ENCODE results near the gene MAK. TPM values are rescaled to one million over a fixed set of nuclear protein-coding genes. Genes with fewer than 3 reads are reported as not detected.

Gene MAK
- total and polyA plus RNA-seq, 2 of the 13 experiments (the other 11 are each of a cell fraction or from before 2014, with no cell fraction given): 0.04 TPM; not detected in 1

DNA sequence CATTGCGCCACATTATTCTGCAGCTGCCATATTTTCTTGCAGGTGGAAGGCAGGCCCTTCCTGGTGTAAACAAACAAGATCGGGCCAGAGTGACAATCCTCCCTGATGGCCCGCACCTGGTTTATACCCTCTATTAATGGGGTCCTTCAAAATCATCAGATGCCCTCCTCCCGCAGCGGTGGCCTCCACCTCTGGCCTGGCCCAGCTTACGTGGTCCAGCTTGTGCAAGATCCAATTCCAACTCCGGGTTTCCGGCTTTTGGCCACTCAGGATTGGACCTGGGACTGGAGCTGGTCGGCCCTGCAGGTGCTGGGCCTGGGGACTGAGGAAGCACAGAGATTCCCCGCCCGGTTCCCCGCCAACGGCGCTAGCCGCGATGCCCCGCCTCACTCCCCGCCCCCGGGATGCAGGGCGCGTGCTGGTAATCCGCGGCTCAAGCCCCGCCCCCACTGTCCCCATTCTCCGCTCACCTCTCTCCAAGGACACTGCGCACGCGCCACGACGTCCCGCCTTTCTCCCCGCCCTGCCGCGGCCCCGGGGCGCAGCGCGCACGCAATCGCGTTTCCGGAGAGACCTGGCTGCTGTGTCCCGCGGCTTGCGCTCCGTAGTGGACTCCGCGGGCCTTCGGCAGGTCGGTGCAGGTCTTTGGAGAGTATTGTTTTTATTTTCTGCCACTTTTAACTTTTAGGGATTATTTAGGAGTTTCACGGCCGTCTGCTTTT is 90.9 kb downstream of the MAK start, which contains the start of gene TMEM14B (continued):
- TF ChIP-seq, protein P1, sequence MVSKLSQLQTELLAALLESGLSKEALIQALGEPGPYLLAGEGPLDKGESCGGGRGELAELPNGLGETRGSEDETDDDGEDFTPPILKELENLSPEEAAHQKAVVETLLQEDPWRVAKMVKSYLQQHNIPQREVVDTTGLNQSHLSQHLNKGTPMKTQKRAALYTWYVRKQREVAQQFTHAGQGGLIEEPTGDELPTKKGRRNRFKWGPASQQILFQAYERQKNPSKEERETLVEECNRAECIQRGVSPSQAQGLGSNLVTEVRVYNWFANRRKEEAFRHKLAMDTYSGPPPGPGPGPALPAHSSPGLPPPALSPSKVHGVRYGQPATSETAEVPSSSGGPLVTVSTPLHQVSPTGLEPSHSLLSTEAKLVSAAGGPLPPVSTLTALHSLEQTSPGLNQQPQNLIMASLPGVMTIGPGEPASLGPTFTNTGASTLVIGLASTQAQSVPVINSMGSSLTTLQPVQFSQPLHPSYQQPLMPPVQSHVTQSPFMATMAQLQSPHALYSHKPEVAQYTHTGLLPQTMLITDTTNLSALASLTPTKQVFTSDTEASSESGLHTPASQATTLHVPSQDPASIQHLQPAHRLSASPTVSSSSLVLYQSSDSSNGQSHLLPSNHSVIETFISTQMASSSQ (IDR thresholded peaks at IDR 0.05; ENCODE audit: low read depth): no peak
- TF ChIP-seq, protein P1 (CRISPR knock-in tag; IDR thresholded peaks at IDR 0.05; ENCODE audit: borderline replicate concordance): peak; percentile 82; the same call in 1 of the 2 replicates
- TF ChIP-seq ZNF160 (CRISPR knock-in tag; IDR thresholded peaks at IDR 0.05) (peak; percentile 59; the same call in 1 of the 2 replicates), ZNF296 (CRISPR knock-in tag; conservative IDR thresholded peaks at IDR 0.05) (peak; percentile 39; the same call in 1 of the 2 replicates), DNMT1 (CRISPR knock-in tag; IDR thresholded peaks at IDR 0.05) (no peak), CAMTA2 (CRISPR knock-in tag; IDR thresholded peaks at IDR 0.05; ENCODE audit: borderline replicate concordance) (peak; percentile 92), MED1 (CRISPR knock-in tag; IDR thresholded peaks at IDR 0.05) (peak; percentile 76; the same call in 1 of the 2 replicates), ZNF616 (CRISPR knock-in tag; IDR thresholded peaks at IDR 0.05; ENCODE audit: low read depth) (peak; percentile 84; the same call in 1 of the 2 replicates), ZMYM4 (CRISPR knock-in tag; IDR thresholded peaks at IDR 0.05) (peak; percentile 90), CBX5 (CRISPR knock-in tag; IDR thresholded peaks at IDR 0.05; ENCODE audit: borderline replicate concordance) (peak; percentile 58; the same call in 1 of the 2 replicates), NFE2L2 (IDR thresholded peaks at IDR 0.05; ENCODE audit: low read length) (no peak), RNF2 (conservative IDR thresholded peaks at IDR 0.05; ENCODE audit: low read depth) (no peak), ZNF3 (CRISPR knock-in tag; IDR thresholded peaks at IDR 0.05) (no peak; the same call in 1 of the 2 replicates), KDM3A (CRISPR knock-in tag; IDR thresholded peaks at IDR 0.05; ENCODE audit: low read depth) (peak; percentile 91)
- TF ChIP-seq, protein P2, sequence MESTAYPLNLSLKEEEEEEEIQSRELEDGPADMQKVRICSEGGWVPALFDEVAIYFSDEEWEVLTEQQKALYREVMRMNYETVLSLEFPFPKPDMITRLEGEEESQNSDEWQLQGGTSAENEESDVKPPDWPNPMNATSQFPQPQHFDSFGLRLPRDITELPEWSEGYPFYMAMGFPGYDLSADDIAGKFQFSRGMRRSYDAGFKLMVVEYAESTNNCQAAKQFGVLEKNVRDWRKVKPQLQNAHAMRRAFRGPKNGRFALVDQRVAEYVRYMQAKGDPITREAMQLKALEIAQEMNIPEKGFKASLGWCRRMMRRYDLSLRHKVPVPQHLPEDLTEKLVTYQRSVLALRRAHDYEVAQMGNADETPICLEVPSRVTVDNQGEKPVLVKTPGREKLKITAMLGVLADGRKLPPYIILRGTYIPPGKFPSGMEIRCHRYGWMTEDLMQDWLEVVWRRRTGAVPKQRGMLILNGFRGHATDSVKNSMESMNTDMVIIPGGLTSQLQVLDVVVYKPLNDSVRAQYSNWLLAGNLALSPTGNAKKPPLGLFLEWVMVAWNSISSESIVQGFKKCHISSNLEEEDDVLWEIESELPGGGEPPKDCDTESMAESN (CRISPR knock-in tag; conservative IDR thresholded peaks at IDR 0.05): peak; percentile 96
- TF ChIP-seq, protein P3, sequence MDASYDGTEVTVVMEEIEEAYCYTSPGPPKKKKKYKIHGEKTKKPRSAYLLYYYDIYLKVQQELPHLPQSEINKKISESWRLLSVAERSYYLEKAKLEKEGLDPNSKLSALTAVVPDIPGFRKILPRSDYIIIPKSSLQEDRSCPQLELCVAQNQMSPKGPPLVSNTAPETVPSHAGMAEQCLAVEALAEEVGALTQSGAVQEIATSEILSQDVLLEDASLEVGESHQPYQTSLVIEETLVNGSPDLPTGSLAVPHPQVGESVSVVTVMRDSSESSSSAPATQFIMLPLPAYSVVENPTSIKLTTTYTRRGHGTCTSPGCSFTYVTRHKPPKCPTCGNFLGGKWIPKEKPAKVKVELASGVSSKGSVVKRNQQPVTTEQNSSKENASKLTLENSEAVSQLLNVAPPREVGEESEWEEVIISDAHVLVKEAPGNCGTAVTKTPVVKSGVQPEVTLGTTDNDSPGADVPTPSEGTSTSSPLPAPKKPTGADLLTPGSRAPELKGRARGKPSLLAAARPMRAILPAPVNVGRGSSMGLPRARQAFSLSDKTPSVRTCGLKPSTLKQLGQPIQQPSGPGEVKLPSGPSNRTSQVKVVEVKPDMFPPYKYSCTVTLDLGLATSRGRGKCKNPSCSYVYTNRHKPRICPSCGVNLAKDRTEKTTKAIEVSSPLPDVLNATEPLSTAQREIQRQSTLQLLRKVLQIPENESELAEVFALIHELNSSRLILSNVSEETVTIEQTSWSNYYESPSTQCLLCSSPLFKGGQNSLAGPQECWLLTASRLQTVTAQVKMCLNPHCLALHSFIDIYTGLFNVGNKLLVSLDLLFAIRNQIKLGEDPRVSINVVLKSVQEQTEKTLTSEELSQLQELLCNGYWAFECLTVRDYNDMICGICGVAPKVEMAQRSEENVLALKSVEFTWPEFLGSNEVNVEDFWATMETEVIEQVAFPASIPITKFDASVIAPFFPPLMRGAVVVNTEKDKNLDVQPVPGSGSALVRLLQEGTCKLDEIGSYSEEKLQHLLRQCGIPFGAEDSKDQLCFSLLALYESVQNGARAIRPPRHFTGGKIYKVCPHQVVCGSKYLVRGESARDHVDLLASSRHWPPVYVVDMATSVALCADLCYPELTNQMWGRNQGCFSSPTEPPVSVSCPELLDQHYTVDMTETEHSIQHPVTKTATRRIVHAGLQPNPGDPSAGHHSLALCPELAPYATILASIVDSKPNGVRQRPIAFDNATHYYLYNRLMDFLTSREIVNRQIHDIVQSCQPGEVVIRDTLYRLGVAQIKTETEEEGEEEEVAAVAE (CRISPR knock-in tag; IDR thresholded peaks at IDR 0.05; ENCODE audit: borderline replicate concordance): peak; percentile 81
- TF ChIP-seq, protein P4, sequence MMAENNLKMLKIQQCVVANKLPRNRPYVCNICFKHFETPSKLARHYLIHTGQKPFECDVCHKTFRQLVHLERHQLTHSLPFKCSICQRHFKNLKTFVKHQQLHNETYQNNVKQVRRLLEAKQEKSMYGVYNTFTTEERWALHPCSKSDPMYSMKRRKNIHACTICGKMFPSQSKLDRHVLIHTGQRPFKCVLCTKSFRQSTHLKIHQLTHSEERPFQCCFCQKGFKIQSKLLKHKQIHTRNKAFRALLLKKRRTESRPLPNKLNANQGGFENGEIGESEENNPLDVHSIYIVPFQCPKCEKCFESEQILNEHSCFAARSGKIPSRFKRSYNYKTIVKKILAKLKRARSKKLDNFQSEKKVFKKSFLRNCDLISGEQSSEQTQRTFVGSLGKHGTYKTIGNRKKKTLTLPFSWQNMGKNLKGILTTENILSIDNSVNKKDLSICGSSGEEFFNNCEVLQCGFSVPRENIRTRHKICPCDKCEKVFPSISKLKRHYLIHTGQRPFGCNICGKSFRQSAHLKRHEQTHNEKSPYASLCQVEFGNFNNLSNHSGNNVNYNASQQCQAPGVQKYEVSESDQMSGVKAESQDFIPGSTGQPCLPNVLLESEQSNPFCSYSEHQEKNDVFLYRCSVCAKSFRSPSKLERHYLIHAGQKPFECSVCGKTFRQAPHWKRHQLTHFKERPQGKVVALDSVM (CRISPR knock-in tag; IDR thresholded peaks at IDR 0.05): no peak; the same call in 1 of the 2 replicates
